Loucy (cell line): ENCODE data around the gene CFAP43.

Experiments used
- H2AFZ ChIP-seq: fragments of 200-600 bp; sonication (generic); 2 replicates; pipeline ENCODE4 v1.6.0; 2016; ENCODE audit warnings: antibody characterized with exemption, mild to moderate bottlenecking, low read length, moderate library complexity
- H3F3A ChIP-seq: fragments of 200-600 bp; 2 replicates; pipeline ENCODE4 v1.6.0; 2016; ENCODE audit warnings: antibody characterized with exemption, low read depth, mild to moderate bottlenecking
- H3K27me3 ChIP-seq: fragments of 200-600 bp; sonication (generic); 2 replicates; pipeline ENCODE4 v1.6.1; 2014; ENCODE audit warnings: low read length, mild to moderate bottlenecking; ENCODE audit not compliant: insufficient read depth, poor library complexity, severe bottlenecking
- H3K36me3 ChIP-seq: fragments of 200-600 bp; sonication (generic); 2 replicates; pipeline ENCODE4 v1.6.1; 2016; ENCODE audit warnings: low read length; ENCODE audit not compliant: insufficient read depth
- H3K4me1 ChIP-seq: fragments of 200-600 bp; sonication (generic); 2 replicates; pipeline ENCODE4 v1.5.1; 2014; ENCODE audit warnings: low read length, mild to moderate bottlenecking; ENCODE audit not compliant: insufficient read depth, poor library complexity, severe bottlenecking
- H3K4me2 ChIP-seq: fragments of 200-600 bp; sonication (generic); 2 replicates; pipeline ENCODE4 v1.6.0; 2014; ENCODE audit warnings: antibody characterized with exemption, low read length, low read depth, mild to moderate bottlenecking; ENCODE audit not compliant: poor library complexity, severe bottlenecking
- H3K4me3 ChIP-seq: fragments of 200-600 bp; sonication (generic); 2 replicates; pipeline ENCODE4 v1.5.1; 2014; ENCODE audit warnings: low read length, mild to moderate bottlenecking, mixed read lengths; ENCODE audit not compliant: poor library complexity, severe bottlenecking
- H3K79me2 ChIP-seq: fragments of 200-600 bp; sonication (generic); 2 replicates; pipeline ENCODE4 v1.6.1; 2014; ENCODE audit warnings: low read length; ENCODE audit not compliant: insufficient read depth
- H3K9ac ChIP-seq: fragments of 200-600 bp; sonication (generic); 2 replicates; pipeline ENCODE4 v1.6.0; 2014; ENCODE audit warnings: mild to moderate bottlenecking, low read depth, low read length, moderate library complexity; ENCODE audit not compliant: poor library complexity, severe bottlenecking
- H3K9me2 ChIP-seq: fragments of 200-600 bp; sonication (generic); replicated peaks from 2 replicates; pipeline ENCODE4 v1.6.1; 2016; ENCODE audit warnings: low read depth, low read length, mixed read lengths
- H3K9me3 ChIP-seq: fragments of 200-600 bp; sonication (generic); 2 replicates; pipeline ENCODE4 v1.6.1; 2014; ENCODE audit warnings: mild to moderate bottlenecking, antibody characterized with exemption, low read length, low read depth; ENCODE audit not compliant: insufficient read depth
- H4K20me1 ChIP-seq: fragments of 200-600 bp; sonication (generic); 2 replicates; pipeline ENCODE4 v1.6.0; 2014; ENCODE audit warnings: antibody characterized with exemption, low read length, mild to moderate bottlenecking; ENCODE audit not compliant: insufficient read depth, poor library complexity, severe bottlenecking
- CTCF ChIP-seq: fragments of 200-600 bp; sonication (generic); conservative IDR thresholded peaks from 2 replicates; pipeline ENCODE4 v1.5.1; 2014; ENCODE audit warnings: mild to moderate bottlenecking, antibody characterized with exemption, low read length
- EZH2phosphoT487 ChIP-seq: fragments of 200-600 bp; IDR thresholded peaks from 2 replicates; pipeline ENCODE4 v1.6.1; 2018; ENCODE audit warnings: antibody characterized with exemption, mild to moderate bottlenecking, moderate library complexity, borderline replicate concordance

Gene CFAP43

GRCh38 chr10:104259456-104259855 lies 27.3 kb upstream of the CFAP43 start:
- Histone ChIP-seq H3K9me3 (no peaks in the 10 kb centered on the region), H3K9me2 (no peaks in the 10 kb centered on the region), H3F3A (no peaks in the 10 kb centered on the region), H4K20me1 (peaks cover 23% of the 10 kb centered on the region), H3K36me3 (peaks cover 14% of the 10 kb centered on the region; the same call in 1 of the 2 replicates), H3K27me3 (no peaks in the 10 kb centered on the region), H3K4me2 (no peak overlapping the region), H3K9ac (no peak overlapping the region), H3K79me2 (peaks cover 62% of the 10 kb centered on the region), H2AFZ (no peak overlapping the region), H3K4me1 (peaks cover 60% of the 10 kb centered on the region), H3K4me3 (no peak overlapping the region)
- TF ChIP-seq EZH2phosphoT487: no peak
- TF ChIP-seq CTCF: no peak

GRCh38 chr10:104258209-104258608 lies 26.0 kb upstream of the CFAP43 start:
- no peak overlapping the region for H3K9ac ChIP-seq
- H3K4me3 ChIP-seq: no peak overlapping the region
- no peak overlapping the region for H2AFZ ChIP-seq
- H3K79me2 ChIP-seq: peaks cover 61% of the 10 kb centered on the region
- H3F3A ChIP-seq: no peaks in the 10 kb centered on the region
- peak overlapping the region; percentile 88 for H3K4me2 ChIP-seq
- no peak for TF ChIP-seq CTCF
- TF ChIP-seq EZH2phosphoT487: no peak
- peaks cover 13% of the 10 kb centered on the region; the same call in 1 of the 2 replicates for H3K36me3 ChIP-seq
- no peaks in the 10 kb centered on the region for H3K9me2 ChIP-seq
- H3K9me3 ChIP-seq: no peaks in the 10 kb centered on the region
- peaks cover 23% of the 10 kb centered on the region for H4K20me1 ChIP-seq
- no peaks in the 10 kb centered on the region for H3K27me3 ChIP-seq
- peaks cover 60% of the 10 kb centered on the region for H3K4me1 ChIP-seq

GRCh38 chr10:104257235-104257634 lies 25.1 kb upstream of the CFAP43 start:
- H3K4me3 ChIP-seq: no peak overlapping the region
- H3K4me2 ChIP-seq: peak overlapping the region; percentile 88
- H4K20me1 ChIP-seq: peaks cover 23% of the 10 kb centered on the region
- no peak for TF ChIP-seq EZH2phosphoT487
- TF ChIP-seq CTCF: no peak
- no peaks in the 10 kb centered on the region for H3F3A ChIP-seq
- peaks cover 63% of the 10 kb centered on the region for H3K4me1 ChIP-seq
- H3K9ac ChIP-seq: no peak overlapping the region
- H3K9me2 ChIP-seq: no peaks in the 10 kb centered on the region
- no peaks in the 10 kb centered on the region for H3K27me3 ChIP-seq
- peaks cover 7% of the 10 kb centered on the region; the same call in 1 of the 2 replicates for H3K36me3 ChIP-seq
- no peaks in the 10 kb centered on the region for H3K9me3 ChIP-seq
- no peak overlapping the region for H2AFZ ChIP-seq
- H3K79me2 ChIP-seq: peaks cover 61% of the 10 kb centered on the region
